ENCODE results near the gene ELMOD1. TPM values are rescaled to one million over a fixed set of nuclear protein-coding genes. Genes with fewer than 3 reads are reported as not detected.
"Not testable (repeated sequence)": the region's sequence is repeated elsewhere in the genome, so short reads cannot be mapped to it uniquely, and the experiment has no call there.

ELMOD1 gene
- total RNA-seq, 4 donors from 2014 or later: not detected

DNA sequence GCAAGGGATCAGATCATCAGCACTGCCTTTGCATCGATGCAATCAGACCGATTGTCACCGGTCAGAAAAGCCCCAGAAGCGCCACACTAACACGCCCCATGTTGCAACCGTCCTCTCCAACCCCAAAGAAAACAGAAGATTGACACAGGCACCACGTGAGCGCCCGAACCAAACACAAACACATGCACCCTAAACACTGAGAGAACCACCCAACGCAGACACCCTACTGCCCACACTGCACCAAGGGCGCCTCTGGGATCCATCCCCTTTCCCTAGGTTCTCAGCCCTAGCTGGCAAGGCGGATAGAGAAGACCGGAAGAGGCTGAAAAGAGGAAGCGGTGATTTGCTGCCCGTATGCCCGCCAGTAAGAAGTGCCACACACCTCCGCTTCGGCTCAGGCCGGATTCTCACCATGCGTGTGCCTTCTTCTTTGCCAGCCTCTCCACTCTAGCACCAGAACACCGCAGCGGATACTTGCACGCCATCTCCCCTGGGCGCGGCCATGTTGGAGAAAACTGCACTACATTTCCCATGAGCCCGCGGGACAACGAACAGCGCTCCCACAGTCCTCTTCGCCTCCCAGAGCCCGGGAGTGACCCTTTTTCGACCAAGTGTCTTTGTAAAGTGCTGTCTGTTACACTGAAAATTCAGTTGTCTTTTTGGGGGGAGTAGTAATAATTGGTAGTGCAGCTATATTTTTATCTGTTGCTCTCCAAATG is 25.6 kb upstream of the ELMOD1 start, which contains the start of gene ALKBH8:
ALKBH8 (minus strand) TSS at position 517 of the 719 bp plus-strand sequence. CDS start 4,842 bp downstream, outside the sequence.
- H3K4me1 ChIP-seq: peaks cover 19 to 48% (median 25%) of the 10 kb centered on the region in 3 donors
- H3K9me3 ChIP-seq: no peaks in the 10 kb centered on the region
- H3K4me3 ChIP-seq: peak within 1 kb of the TSS; percentile 72 to 88 (median 85)
- peak within 1 kb of the TSS; percentile 83 to 93 (median 89) for H3K27ac ChIP-seq
- peak; percentile 21 for DNase-seq
- peaks cover 0 to 8% (median 0%) of the 10 kb centered on the region in 4 donors for H3K27me3 ChIP-seq
- intact Hi-C loops (cut with DNase I): loop anchor here (10.0 kb wide), 1 partner anchor 119 kb away; no protein-coding TSS in a partner anchor
- WGBS, 2 donors: 0% methylated on average over 16 to 19 of the region's 32 CpGs
- TF ChIP-seq POLR2A (IDR thresholded peaks at IDR 0.05): no peak
- TF ChIP-seq, protein P1, sequence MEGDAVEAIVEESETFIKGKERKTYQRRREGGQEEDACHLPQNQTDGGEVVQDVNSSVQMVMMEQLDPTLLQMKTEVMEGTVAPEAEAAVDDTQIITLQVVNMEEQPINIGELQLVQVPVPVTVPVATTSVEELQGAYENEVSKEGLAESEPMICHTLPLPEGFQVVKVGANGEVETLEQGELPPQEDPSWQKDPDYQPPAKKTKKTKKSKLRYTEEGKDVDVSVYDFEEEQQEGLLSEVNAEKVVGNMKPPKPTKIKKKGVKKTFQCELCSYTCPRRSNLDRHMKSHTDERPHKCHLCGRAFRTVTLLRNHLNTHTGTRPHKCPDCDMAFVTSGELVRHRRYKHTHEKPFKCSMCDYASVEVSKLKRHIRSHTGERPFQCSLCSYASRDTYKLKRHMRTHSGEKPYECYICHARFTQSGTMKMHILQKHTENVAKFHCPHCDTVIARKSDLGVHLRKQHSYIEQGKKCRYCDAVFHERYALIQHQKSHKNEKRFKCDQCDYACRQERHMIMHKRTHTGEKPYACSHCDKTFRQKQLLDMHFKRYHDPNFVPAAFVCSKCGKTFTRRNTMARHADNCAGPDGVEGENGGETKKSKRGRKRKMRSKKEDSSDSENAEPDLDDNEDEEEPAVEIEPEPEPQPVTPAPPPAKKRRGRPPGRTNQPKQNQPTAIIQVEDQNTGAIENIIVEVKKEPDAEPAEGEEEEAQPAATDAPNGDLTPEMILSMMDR (IDR thresholded peaks at IDR 0.05): no peak
- H3K36me3 ChIP-seq: no peaks in the 10 kb centered on the region

DNA sequence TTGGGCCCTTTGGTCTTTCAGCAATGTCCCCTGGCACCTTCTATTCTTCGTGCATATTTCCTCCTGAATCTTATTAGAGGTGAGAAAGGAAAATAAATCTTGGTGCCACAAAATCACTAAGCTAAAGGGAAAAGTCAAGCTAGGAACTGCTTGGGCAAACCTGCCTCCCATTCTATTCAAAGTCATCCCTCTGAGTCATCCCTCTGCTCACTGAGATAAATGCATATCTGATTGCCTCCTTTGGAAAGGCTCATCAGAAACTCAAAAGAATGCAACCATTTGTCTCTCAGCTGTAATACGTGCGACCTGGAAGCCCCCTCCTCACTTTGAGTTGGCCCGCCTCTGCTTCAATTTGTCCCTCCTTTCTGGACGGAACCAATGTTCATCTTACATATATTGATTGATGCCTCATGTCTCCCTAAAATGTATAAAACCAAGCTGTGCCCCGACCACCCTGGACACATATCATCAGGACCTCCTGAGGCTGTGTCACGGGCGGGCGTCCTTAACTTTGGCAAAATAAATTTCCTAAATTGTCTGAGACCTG is 24.9 kb upstream of the ELMOD1 start:
- H3K27me3 ChIP-seq, DNase-seq, H3K36me3 ChIP-seq, H3K9me3 ChIP-seq: not testable (repeated sequence)
- Histone ChIP-seq H3K4me3 (peak overlapping the region; percentile 72 to 88 (median 85)), H3K4me1 (peaks cover 19 to 48% (median 25%) of the 10 kb centered on the region in 3 donors), H3K27ac (peak overlapping the region; percentile 83 to 93 (median 89))
- intact Hi-C loops (cut with DNase I): loop anchor here (10.0 kb wide), 1 partner anchor 119 kb away; no protein-coding TSS in a partner anchor
- WGBS, 2 donors: 38 to 59% methylated on average over 5 to 8 of the region's 9 CpGs

DNA sequence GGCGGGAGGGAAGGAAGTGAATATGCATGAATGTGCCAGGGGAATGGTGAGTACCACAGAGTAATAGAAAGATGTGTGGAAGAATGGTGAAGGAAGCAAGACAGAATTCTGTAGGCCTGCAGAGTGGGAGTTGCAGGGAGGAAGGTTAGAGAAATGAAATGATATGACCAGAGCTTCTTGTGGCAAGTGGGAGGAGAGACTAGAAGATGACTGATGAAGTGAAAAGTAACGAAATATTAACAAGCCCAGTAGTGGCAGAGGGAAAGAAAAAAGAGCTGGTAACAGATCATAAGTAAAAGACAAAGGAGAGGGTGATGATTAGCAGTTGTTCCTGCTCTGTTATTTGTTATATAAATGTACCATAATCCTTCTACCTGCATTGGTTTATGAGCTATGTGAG is 24.4 kb upstream of the ELMOD1 start:
- Histone ChIP-seq H3K9me3 (no peaks in the 10 kb centered on the region), H3K36me3 (no peaks in the 10 kb centered on the region), H3K4me3 (no peak overlapping the region), H3K27ac (no peak overlapping the region), H3K27me3 (peaks cover 0 to 9% (median 0%) of the 10 kb centered on the region in 4 donors), H3K4me1 (peaks cover 19 to 44% (median 25%) of the 10 kb centered on the region in 3 donors)
- intact Hi-C loops (cut with DNase I): loop anchor here (10.0 kb wide), 1 partner anchor 118 kb away; no protein-coding TSS in a partner anchor
- DNase-seq: no peak
- WGBS, 2 donors: 71 to 89% methylated on average over 2 of the region's 2 CpGs
- TF ChIP-seq, protein P1 (IDR thresholded peaks at IDR 0.05): no peak
- TF ChIP-seq POLR2A (IDR thresholded peaks at IDR 0.05): no peak

DNA sequence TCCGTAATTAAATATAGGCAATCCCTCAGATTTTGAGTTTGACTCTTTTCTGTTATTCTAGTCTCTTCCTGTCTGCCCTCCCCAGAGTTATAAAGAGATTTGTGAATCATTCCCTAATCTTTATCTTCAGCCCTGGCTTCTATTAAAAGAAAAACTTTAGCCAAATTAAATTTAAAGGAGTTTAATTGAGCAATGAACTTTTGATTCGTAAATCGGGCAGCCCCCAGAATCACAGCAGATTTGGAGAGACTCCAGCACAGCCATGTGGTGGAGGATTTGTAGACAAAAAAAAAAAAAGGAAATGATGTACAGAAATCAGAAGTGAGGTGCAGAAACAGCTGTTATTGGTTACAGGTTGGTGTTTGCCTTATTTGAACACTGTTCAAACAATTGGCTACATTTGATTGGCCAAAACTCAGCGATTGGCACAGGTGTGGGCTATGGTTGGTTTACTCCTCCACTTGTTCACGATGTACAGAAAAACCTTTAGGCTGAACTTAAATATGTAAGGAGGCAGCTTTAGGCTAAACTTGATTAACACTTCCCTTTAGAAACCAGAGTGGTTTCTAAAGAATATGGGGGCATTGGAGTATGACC is 23.1 kb upstream of the ELMOD1 start:
- intact Hi-C loops (cut with DNase I): loop anchor here (10.0 kb wide), 1 partner anchor 117 kb away; no protein-coding TSS in a partner anchor
- WGBS, 2 donors: 52 to 58% methylated on average over 5 of the region's 5 CpGs
- TF ChIP-seq POLR2A (IDR thresholded peaks at IDR 0.05): no peak
- TF ChIP-seq, protein P1 (IDR thresholded peaks at IDR 0.05): no peak

DNA sequence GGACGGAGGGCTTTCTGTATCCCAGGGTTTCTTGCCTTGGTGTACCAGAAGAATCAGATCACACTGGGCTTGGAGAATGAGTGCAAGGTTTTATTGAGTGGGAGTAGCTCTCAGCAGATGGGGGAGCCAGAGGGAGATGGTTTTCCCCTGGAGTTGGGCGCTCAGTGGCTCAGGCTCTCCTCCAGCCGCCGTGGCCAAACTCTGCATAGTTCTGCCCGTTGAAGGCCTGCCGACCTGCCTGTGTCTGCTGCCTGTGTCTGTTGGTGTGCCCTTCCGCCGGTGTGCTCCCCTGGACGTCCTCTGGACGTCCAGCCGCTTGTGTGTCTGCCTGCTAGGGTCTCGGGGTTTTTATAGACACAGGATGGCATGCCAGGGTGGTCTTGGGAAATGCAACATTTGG is 20.9 kb upstream of the ELMOD1 start:
- H3K27me3 ChIP-seq: peaks cover 0 to 9% (median 0%) of the 10 kb centered on the region in 4 donors
- WGBS, 2 donors: 86% methylated on average over 1 of the region's 12 CpGs; no CpG with 5 or more reads in 1 of the 2 donors
- no peak overlapping the region for H3K4me3 ChIP-seq
- intact Hi-C loops (cut with DNase I): no loop called here
- H3K27ac ChIP-seq: no peak overlapping the region
- no peaks in the 10 kb centered on the region for H3K36me3 ChIP-seq
- peaks cover 0 to 10% (median 1%) of the 10 kb centered on the region in 3 donors for H3K4me1 ChIP-seq
- H3K9me3 ChIP-seq: no peaks in the 10 kb centered on the region
- no peak for DNase-seq
- TF ChIP-seq, protein P1 (IDR thresholded peaks at IDR 0.05): no peak
- no peak for TF ChIP-seq POLR2A (IDR thresholded peaks at IDR 0.05)

More for the DNA sequence above, 23.1 kb upstream of the ELMOD1 start:
- H3K27me3 ChIP-seq: peaks cover 0 to 9% (median 0%) of the 10 kb centered on the region in 4 donors
- no peaks in the 10 kb centered on the region for H3K36me3 ChIP-seq
- no peak overlapping the region for H3K27ac ChIP-seq
- H3K4me1 ChIP-seq: peaks cover 14 to 32% (median 18%) of the 10 kb centered on the region in 3 donors
- H3K4me3 ChIP-seq: no peak overlapping the region
- no peak for DNase-seq
- no peaks in the 10 kb centered on the region for H3K9me3 ChIP-seq
